Measurements from ENCODE around the gene MSANTD1. TPM values are rescaled to one million over a fixed set of nuclear protein-coding genes. Genes with fewer than 3 reads are reported as not detected.

MSANTD1 gene
- total RNA-seq, 2 experiments from 2014 or later: 0.60 to 0.65 TPM

DNA sequence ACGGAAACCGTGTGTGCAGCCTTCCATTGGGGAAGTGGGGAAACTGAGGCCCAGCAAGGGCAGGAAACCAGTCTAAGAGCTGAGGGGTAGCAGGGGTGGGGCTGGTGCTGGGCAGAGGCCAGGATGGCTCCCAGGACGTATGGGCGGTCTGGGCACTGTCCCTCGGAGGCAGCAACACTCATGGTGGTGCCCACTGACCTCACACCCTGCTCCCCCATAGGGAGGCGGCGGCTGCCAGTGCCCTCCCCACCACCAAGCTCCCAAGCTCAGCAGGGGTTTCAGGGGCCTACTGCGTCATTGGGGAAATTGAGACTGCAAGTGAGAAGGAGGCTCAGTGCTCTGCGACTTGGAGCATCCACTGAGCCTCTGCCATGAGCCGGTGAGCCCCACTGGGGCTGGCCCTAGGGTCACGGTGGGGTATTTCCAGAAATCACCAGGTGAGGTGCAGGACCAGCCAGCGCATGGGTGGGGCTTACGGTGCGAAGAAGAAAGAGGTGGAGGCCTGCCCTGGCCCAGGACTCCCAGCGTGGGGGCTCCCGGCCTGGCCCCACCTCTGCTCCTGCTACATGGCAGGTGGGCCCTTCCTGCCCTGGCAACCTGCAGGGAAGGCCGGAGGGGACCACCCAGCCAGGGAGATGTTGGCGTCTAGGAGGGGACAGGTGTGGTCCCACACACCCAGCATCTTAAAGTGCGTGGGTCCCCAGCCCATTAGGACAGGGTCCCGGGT, 915 bp downstream of the MSANTD1 start:
- CTCF ChIA-PET: interaction anchor here (0.5 to 1.5 kb wide), 2 partner anchors 57 to 232 kb away, joined by 4 to 5 read pairs; no protein-coding TSS in a partner anchor
- no peaks in the 10 kb centered on the region for H3K27me3 Mint-ChIP-seq

DNA sequence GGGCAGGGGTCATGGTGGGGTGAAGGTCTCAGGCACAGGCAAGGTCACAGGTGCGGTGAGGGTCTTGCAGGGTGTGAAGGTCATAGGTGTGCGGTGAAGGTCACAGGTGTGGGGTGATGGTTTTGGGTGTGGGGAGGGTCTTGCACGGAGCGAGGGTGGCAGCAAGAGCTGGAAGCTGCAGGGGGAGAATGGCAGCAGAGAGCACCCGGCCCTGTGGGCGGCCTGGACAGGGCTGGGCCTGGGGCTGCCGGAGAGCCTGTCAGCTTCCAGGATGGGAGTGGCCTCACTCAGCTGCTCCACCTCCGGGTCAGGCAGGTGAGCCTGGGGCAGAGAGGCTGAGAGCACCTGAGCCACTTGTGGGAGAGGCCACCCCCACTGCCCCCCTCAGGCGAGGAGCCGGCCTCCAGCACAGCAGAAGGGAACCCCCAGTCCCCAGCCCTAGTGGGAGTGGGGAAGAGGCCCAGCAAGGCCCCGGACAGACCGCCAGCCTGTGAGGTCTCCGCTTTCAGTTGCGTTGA, 1.5 kb downstream of the MSANTD1 start:
- Mint-ChIP-seq H3K9me3 (no peaks in the 10 kb centered on the region), H3K27ac (no peak overlapping the region), H3K4me1 (peaks cover 2% of the 10 kb centered on the region), H3K4me3 (no peak overlapping the region), H3K27me3 (no peaks in the 10 kb centered on the region), H3K36me3 (ENCODE audit: low read depth) (no peaks in the 10 kb centered on the region)
- CTCF ChIA-PET: no interaction called here
- POLR2A ChIA-PET: no interaction called here
- no peak for DNase-seq

More for the DNA sequence above, 915 bp downstream of the MSANTD1 start:
- no peak for DNase-seq
- no peaks in the 10 kb centered on the region for H3K36me3 Mint-ChIP-seq (ENCODE audit: low read depth)
- H3K4me1 Mint-ChIP-seq: peaks cover 2% of the 10 kb centered on the region
- no peaks in the 10 kb centered on the region for H3K9me3 Mint-ChIP-seq
- POLR2A ChIA-PET: no interaction called here
- H3K4me3 Mint-ChIP-seq: no peak overlapping the region
- no peak overlapping the region for H3K27ac Mint-ChIP-seq

DNA sequence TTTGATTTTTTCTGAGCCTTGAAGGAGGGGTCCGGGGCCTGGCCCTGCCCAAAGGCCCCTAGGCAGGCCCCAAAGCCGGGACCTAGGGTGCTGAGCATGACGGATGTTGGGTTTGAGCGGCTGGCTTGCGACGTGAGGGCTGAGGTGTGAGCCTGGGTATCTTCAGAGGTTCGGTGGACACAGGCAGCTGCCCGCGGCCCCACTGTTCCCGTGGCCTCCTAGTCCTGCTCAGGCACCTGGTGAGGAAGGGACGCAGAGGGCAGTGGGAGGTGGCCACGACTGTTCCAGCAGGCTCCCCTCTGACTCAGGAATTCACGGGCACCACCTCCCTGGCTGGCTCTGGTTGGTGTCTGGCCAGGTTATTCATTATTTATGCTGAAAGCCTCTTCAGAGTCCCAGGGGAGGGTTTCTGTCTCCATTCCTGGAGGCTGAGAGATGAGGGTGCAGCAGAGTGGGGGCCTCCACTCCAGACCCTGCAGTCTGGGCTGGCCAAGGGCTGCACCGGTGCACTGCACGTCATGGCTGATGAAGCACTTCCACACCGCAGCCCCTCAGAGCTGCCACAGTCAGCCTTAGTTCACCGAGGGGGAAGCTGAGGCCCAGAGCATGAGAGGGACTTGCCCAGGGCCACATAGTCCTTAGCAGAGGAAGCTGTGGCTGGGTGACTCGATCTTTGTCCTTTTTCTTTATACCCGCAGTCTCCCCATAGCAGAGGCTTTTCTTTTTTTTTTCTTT, 2.2 kb downstream of the MSANTD1 start:
- POLR2A ChIA-PET: no interaction called here
- Mint-ChIP-seq H3K4me3 (no peak overlapping the region), H3K27ac (no peak overlapping the region), H3K36me3 (ENCODE audit: low read depth) (no peaks in the 10 kb centered on the region), H3K27me3 (no peaks in the 10 kb centered on the region), H3K4me1 (peaks cover 1% of the 10 kb centered on the region), H3K9me3 (no peaks in the 10 kb centered on the region)
- no peak for DNase-seq
- CTCF ChIA-PET: no interaction called here

DNA sequence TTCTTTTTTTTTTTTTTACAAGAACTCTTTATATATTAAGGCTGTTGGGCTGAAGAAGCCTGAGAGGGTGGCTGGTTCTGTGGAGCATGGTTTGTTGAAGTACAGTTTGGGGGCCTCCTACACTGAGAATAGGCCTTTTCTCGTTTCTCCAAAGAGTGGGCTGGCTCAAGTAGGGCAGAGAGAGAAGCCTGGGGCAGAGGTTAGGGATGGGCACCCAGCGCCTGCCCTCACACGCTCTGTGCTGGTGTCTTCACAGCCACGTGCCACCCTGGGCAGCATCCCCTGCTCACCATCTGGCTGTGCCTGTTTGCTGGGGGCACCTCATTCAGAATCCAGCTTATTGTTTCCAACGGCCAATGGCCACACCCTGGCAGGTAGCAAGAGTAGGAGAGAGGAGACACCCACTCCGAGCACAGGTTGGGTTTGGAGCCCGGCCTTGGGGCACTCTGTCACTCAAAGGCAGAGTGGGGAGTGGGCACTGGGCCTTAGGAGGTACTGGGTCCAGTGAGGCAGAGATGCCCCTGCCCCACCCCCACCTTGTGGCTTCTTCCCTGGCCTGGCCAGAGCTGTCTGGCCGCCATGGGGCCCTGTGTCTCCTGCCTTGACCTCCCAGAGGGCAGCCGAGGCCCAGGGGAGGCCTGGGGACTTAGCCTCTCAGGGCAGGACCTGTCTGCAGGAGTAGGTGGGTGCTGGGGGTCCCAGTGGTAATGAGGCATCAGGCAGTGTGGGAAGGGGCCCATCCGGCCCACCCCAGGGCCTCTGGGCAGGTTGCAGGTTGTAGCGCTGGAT, 2.9 kb downstream of the MSANTD1 start:
- no peak overlapping the region for H3K27ac Mint-ChIP-seq
- POLR2A ChIA-PET: no interaction called here
- CTCF ChIA-PET: no interaction called here
- no peak for DNase-seq
- no peak overlapping the region for H3K4me3 Mint-ChIP-seq
- no peaks in the 10 kb centered on the region for H3K27me3 Mint-ChIP-seq
- no peaks in the 10 kb centered on the region for H3K36me3 Mint-ChIP-seq (ENCODE audit: low read depth)
- H3K9me3 Mint-ChIP-seq: no peaks in the 10 kb centered on the region
- no peaks in the 10 kb centered on the region for H3K4me1 Mint-ChIP-seq

DNA sequence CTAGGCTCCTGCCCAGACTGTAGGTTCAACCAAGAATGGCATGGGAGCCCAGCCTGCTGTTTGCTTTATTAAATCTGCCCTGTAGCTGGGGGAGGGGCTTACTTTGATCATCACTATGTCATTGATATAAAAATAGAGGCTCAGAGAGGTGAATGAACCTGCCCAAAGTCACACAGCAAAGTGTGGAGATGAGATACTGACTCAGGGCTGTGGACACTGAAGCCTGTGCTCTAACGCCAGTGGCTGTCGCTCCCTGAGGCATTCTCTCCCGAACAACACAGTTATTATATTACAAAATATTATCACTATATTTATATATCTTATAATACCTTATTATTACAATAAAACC, 3.5 kb downstream of the MSANTD1 start:
- no peaks in the 10 kb centered on the region for H3K36me3 Mint-ChIP-seq (ENCODE audit: low read depth)
- no peak for DNase-seq
- ChIA-PET POLR2A (no interaction called here), CTCF (no interaction called here)
- H3K9me3 Mint-ChIP-seq: no peaks in the 10 kb centered on the region
- no peaks in the 10 kb centered on the region for H3K27me3 Mint-ChIP-seq
- H3K4me3 Mint-ChIP-seq: no peak overlapping the region
- no peak overlapping the region for H3K27ac Mint-ChIP-seq
- no peaks in the 10 kb centered on the region for H3K4me1 Mint-ChIP-seq

DNA sequence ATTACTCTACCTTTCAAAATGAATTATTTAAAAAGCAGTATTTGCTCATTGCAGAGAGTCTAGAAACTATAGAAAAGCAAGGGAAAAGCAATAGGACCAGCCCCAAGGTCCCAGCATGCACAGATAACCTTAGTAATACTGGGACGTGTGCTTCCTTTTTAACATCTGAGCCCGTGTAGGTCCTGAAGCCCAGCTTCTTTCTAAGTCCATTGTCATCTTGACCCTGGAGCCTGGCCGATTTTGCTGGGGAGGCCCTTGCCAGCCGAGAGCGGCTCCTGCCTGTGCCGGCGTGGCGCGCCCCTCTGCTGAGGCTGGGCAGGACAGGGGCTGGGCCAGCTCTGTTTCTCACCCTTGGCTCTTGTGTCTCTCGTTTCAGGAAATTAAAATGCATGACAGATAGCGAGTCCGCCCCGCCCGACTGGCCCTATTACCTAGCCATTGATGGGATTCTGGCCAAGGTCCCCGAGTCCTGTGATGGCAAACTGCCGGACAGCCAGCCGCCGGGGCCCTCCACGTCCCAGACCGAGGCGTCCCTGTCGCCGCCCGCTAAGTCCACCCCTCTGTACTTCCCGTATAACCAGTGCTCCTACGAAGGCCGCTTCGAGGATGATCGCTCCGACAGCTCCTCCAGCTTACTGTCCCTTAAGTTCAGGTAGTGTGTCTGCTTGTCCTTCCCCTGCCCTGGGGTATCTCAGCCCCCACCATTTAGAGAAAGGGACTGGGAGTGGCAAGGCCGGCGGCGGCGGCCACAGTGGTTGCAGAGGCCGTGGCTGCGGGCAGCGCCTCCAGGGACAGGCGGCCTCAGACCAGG, 4.1 kb downstream of the MSANTD1 start:
- Mint-ChIP-seq H3K36me3 (ENCODE audit: low read depth) (no peaks in the 10 kb centered on the region), H3K9me3 (no peaks in the 10 kb centered on the region), H3K27ac (no peak overlapping the region), H3K27me3 (no peaks in the 10 kb centered on the region), H3K4me1 (no peaks in the 10 kb centered on the region), H3K4me3 (no peak overlapping the region)
- ChIA-PET POLR2A (no interaction called here), CTCF (no interaction called here)
- no peak for DNase-seq

DNA sequence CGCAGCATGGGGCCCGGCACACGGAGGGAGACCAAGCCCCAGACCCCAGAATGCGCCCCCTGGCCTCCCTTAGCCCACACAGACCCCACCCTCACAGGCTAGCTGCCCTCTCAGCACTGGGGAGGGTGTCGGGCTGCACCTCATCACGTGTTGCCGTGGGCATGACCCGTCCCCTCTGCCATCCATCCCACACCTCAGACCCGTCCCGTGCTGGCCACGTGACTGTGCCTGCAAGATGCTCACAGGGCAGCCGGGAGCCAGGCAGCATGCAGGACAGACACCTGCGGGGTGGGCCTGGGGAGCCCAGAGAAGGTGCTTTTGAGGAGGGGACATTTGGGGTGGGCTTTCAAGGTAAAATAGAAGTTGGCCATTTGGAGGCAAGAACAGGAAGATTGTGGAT, 4.8 kb downstream of the MSANTD1 start:
- Mint-ChIP-seq H3K36me3 (ENCODE audit: low read depth) (no peaks in the 10 kb centered on the region), H3K4me3 (no peak overlapping the region), H3K4me1 (no peaks in the 10 kb centered on the region), H3K27me3 (no peaks in the 10 kb centered on the region), H3K9me3 (no peaks in the 10 kb centered on the region), H3K27ac (no peak overlapping the region)
- CTCF ChIA-PET: no interaction called here
- no peak for DNase-seq
- POLR2A ChIA-PET: no interaction called here

DNA sequence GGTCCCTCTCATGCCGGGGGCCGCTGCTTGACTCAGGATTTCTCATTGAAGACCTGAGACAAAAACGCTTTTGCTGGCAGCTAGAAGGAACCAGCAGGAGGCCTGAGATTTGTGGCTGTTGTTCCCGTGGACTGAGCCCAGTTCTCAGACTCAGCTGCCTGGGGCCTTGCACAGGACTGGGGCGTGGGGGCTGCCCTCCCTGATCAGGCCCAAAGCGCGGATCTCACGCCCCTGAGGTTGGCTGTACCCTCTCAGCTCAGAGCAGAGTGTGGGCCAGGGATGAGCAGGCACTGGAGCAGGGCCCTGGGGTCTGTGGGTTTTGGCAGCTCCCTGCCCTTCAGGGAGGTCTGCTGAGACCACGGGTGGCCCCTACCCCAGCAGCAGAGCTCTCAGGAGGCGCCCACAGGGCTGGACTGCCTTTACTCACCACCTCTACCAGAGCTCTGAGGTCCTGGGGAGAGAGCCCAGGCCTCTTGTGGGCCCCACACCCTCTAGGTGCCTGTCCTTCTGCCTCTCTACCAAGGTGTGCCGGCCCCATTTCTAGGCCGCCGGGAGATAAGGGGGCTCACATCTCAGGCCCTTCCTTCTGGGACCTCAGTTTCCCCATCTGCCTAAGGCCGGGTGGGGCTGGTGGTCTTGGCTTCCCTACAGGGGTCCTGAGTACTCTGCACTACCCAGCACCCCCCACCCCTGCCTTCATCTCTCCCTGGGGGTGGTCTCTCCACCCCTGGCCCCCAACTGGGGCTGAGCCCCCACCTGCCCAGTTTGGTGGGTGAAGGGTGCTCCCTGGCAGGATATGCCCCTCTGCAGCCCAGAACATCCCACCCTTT, 5.6 kb downstream of the MSANTD1 start:
- H3K9me3 Mint-ChIP-seq: no peaks in the 10 kb centered on the region
- CTCF ChIA-PET: no interaction called here
- no peaks in the 10 kb centered on the region for H3K4me1 Mint-ChIP-seq
- no peak for DNase-seq
- no peaks in the 10 kb centered on the region for H3K27me3 Mint-ChIP-seq
- no peak overlapping the region for H3K4me3 Mint-ChIP-seq
- no peaks in the 10 kb centered on the region for H3K36me3 Mint-ChIP-seq (ENCODE audit: low read depth)
- H3K27ac Mint-ChIP-seq: no peak overlapping the region
- POLR2A ChIA-PET: no interaction called here

DNA sequence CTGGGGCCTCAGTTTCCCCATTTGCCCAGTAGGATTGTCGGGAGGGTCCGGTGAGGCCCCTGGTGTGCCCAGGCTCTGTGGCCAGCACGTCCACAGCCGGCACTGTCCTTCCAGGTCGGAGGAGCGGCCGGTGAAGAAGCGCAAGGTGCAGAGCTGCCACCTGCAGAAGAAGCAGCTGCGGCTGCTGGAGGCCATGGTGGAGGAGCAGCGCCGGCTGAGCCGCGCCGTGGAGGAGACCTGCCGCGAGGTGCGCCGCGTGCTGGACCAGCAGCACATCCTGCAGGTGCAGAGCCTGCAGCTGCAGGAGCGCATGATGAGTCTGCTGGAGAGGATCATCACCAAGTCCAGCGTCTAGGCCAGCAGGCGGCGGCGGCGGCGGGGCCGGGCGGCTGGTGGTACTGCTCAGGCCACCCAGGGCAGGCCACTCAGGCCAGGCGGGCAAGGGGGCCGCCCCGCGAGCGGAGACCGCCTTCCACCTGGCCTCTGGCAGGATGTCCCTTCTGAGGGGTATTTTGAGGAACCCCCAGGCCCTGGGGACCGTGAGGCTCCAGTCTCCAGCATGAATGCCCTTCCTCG, 6.7 kb downstream of the MSANTD1 start:
- H3K36me3 Mint-ChIP-seq (ENCODE audit: low read depth): no peaks in the 10 kb centered on the region
- ChIA-PET CTCF (no interaction called here), POLR2A (no interaction called here)
- no peak overlapping the region for H3K4me3 Mint-ChIP-seq
- H3K4me1 Mint-ChIP-seq: no peaks in the 10 kb centered on the region
- H3K27me3 Mint-ChIP-seq: no peaks in the 10 kb centered on the region
- no peak overlapping the region for H3K27ac Mint-ChIP-seq
- H3K9me3 Mint-ChIP-seq: no peaks in the 10 kb centered on the region
- no peak for DNase-seq

DNA sequence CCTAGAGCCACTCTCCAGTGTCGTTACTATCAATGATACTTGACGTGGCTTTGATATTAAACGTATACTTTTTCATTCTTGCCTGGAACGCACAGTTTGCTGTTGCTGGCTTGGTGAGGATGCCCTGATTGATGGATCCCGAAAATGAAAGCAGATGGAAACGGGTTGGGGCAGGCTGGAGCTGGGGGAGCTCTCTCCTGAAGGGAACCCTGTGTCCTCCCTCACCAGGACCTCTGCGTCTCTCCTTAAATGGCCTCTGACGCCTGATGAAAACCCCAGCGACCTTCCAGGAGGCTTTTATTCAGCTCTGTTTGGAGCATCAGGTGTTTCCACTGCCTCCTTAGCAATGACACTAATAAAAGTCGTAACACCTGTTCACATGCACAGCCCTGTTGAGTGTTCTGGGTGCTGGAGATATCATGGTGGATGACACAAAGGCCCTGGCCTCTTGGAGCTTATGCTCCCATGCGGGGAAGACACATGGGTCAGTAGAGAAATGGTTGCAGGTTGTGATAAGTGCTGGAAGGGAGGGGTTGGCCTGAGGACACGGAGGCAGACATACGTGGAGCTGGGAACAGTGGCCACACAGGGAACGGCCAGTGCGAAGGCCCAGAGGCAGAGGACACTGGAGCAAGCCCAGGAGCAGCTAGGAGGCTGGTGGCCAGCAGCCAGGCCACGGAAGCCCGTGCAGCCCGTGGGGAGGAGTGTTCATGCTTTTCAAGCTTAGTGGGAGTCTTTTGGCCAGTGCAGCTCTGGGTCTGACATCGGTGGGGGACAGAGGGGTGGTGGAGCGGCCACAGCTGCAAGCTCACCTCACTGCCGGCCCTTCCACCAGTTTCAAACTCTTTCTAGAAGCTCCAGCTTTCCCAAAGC, 7.5 kb downstream of the MSANTD1 start:
- Mint-ChIP-seq H3K9me3 (no peaks in the 10 kb centered on the region), H3K4me1 (no peaks in the 10 kb centered on the region), H3K27ac (no peak overlapping the region), H3K4me3 (no peak overlapping the region), H3K27me3 (no peaks in the 10 kb centered on the region), H3K36me3 (ENCODE audit: low read depth) (no peaks in the 10 kb centered on the region)
- POLR2A ChIA-PET: no interaction called here
- DNase-seq: no peak
- CTCF ChIA-PET: no interaction called here

DNA sequence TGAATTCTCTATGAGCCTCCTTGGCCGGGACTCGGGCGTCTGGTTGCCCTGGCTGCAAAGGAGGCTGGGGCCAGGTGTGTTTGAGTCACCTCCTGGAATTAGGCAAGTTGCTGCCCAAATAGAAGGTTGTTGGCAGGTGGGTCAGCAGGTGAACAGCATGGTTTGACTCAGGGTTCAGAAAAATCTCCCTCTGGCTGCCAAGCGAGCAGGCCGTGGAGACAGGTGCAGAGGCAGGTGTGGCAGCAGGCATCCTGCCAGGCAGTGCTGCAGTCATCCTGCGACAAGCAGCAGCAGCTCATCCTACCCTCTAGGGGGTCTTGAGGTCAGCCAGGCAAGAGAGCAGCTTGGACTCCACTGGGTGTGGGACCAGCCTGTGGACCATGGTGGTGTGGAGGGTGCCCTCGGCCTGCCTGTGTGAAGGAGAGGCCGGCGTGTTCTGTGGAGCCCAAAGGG, 8.2 kb downstream of the MSANTD1 start:
- DNase-seq: no peak
- Mint-ChIP-seq H3K9me3 (no peaks in the 10 kb centered on the region), H3K27ac (no peak overlapping the region), H3K36me3 (ENCODE audit: low read depth) (no peaks in the 10 kb centered on the region), H3K27me3 (no peaks in the 10 kb centered on the region), H3K4me3 (no peak overlapping the region), H3K4me1 (no peaks in the 10 kb centered on the region)
- ChIA-PET CTCF (no interaction called here), POLR2A (no interaction called here)
